Uterus (tissue), 4 donors: ENCODE measurements around the gene ROGDI. TPM values are rescaled to one million over a fixed set of nuclear protein-coding genes. Genes with fewer than 3 reads are reported as not detected.

Source experiments
- DNase-seq, 2 donors: peaks; one replicate each; pipeline ENCODE4 v3.0.0-alpha.2; 2019 to 2020
- H3K27ac ChIP-seq, 2 donors: fragments of 200-600 bp; sonication (generic); 1 replicate in 1 of 2; 2 replicates in 1 of 2; pipeline ENCODE4 v1.5.1; 2016 to 2018
- H3K27me3 ChIP-seq, 2 donors: fragments of 200-600 bp; sonication (generic); one replicate each; pipeline ENCODE4 v1.5.1; 2018 to 2019; ENCODE audit warnings: control low read depth in 1 of 2
- H3K36me3 ChIP-seq, 2 donors: fragments of 200-600 bp; sonication (generic); one replicate each; pipeline ENCODE4 v1.5.1; 2019; ENCODE audit warnings: control low read depth in 1 of 2
- H3K4me1 ChIP-seq, 2 donors: fragments of 200-600 bp; sonication (generic); one replicate each; pipeline ENCODE4 v1.5.1; 2018 to 2019; ENCODE audit warnings: control low read depth in 1 of 2
- H3K4me3 ChIP-seq, 2 donors: fragments of 200-600 bp; sonication (generic); 1 replicate in 1 of 2; 2 replicates in 1 of 2; pipeline ENCODE4 v1.5.1; 2018 to 2019; ENCODE audit warnings: mild to moderate bottlenecking in 1 of 2
- H3K9me3 ChIP-seq, 2 donors: fragments of 200-600 bp; sonication (generic); one replicate each; pipeline ENCODE4 v1.5.1; 2019; ENCODE audit warnings: control low read depth in 1 of 2
- CTCF ChIP-seq, 4 experiments: fragments of 200-600 bp in 2 of 4; fragments of 450-650 bp in 2 of 4; sonication (generic) in 2 of 4; IDR thresholded peaks; one replicate each; pipeline ENCODE4 v1.5.1; 2016 to 2019; ENCODE audit warnings: antibody characterized with exemption in 4 of 4, mild to moderate bottlenecking in 2 of 4, moderate library complexity in 1 of 4
- POLR2A ChIP-seq, 2 donors: fragments of 450-650 bp; IDR thresholded peaks; one replicate each; pipeline ENCODE4 v1.6.1; 2016; ENCODE audit warnings: antibody characterized with exemption in 2 of 2, mild to moderate bottlenecking in 1 of 2, moderate library complexity in 1 of 2
- intact Hi-C: fragments of 100-400 bp; cut with DNase I; formaldehyde crosslinking; loops from one replicate; pipeline ENCODE4 v1.15.1; 2023; ENCODE audit warnings: low total_unique reads
- total RNA-seq, 4 donors: library from RNA; depleted of rRNA in 3 of 4; stranded (reverse); fragments of >200 nt in 3 of 4; gene quantifications; one replicate each; pipeline versions ENCODE4 v1.1.0 to v1.2.4, GENCODE V29; 2014 to 2023
- donor health status: DM: yes; HTN: yes; CAD: no.

The ROGDI gene
- total RNA-seq, 4 donors from 2014 or later = 7.9 to 70.6 (median 21.5) TPM

GRCh38 chr16:4767872-4768548 is 34.4 kb downstream of the ROGDI start:
- H3K9me3 ChIP-seq = no peaks in the 10 kb centered on the region
- H3K27ac ChIP-seq = peak overlapping the region; percentile 91 to 92
- DNase-seq = peak; percentile 36 to 39
- no peaks in the 10 kb centered on the region for H3K36me3 ChIP-seq
- H3K27me3 ChIP-seq = no peaks in the 10 kb centered on the region
- no peak for TF ChIP-seq POLR2A (IDR thresholded peaks at IDR 0.05)
- TF ChIP-seq CTCF (IDR thresholded peaks at IDR 0.05) = no peak
- H3K4me1 ChIP-seq = peaks cover 0 to 15% of the 10 kb centered on the region in 2 donors
- H3K4me3 ChIP-seq = peak overlapping the region; percentile 54 to 67
- intact Hi-C loops = loop anchor here (5.0 kb wide), 1 partner anchor 34 kb away; the partner anchor contains the start of gene ROGDI

- intact Hi-C loops = loop anchor here (5.0 kb wide), 1 partner anchor 35 kb away; the partner anchor contains the start of gene ROGDI
- no peaks in the 10 kb centered on the region for H3K36me3 ChIP-seq
- peak; percentile 97 to 99 for DNase-seq
- H3K9me3 ChIP-seq = no peaks in the 10 kb centered on the region
- peak within 1 kb of the TSS; percentile 91 to 92 for H3K27ac ChIP-seq
- H3K4me3 ChIP-seq = peak within 1 kb of the TSS; percentile 71 to 88
- TF ChIP-seq CTCF (IDR thresholded peaks at IDR 0.05) = peak in 2 of 4 experiments; percentile 9 to 11
- peak; percentile 58 to 66 for TF ChIP-seq POLR2A (IDR thresholded peaks at IDR 0.05)
- H3K27me3 ChIP-seq = no peaks in the 10 kb centered on the region
- peaks cover 0 to 15% of the 10 kb centered on the region in 2 donors for H3K4me1 ChIP-seq
These were observed 35.4 kb downstream of the ROGDI start, which contains the start of gene ZNF500 for GRCh38 chr16:4766875-4767628. Gene ZNF500, minus strand, starts transcription at chr16:4767162. Its CDS starts 1,184 bp downstream, at chr16:4765978.

GRCh38 chr16:4765511-4766474 is 36.6 kb downstream of the ROGDI start:
- TF ChIP-seq CTCF (IDR thresholded peaks at IDR 0.05) = no peak
- no peak for TF ChIP-seq POLR2A (IDR thresholded peaks at IDR 0.05)
- Histone ChIP-seq H3K27me3 (no peaks in the 10 kb centered on the region), H3K4me1 (peaks cover 0 to 15% of the 10 kb centered on the region in 2 donors), H3K9me3 (no peaks in the 10 kb centered on the region), H3K36me3 (no peaks in the 10 kb centered on the region), H3K4me3 (peak overlapping the region; percentile 71 to 88), H3K27ac (no peak overlapping the region)
- intact Hi-C loops = loop anchor here (5.0 kb wide), 1 partner anchor 37 kb away; the partner anchor contains the start of gene ROGDI
- no peak for DNase-seq

- Histone ChIP-seq H3K4me3 (no peak overlapping the region), H3K4me1 (peaks cover 0 to 15% of the 10 kb centered on the region in 2 donors), H3K27ac (no peak overlapping the region), H3K27me3 (no peaks in the 10 kb centered on the region), H3K9me3 (no peaks in the 10 kb centered on the region), H3K36me3 (no peaks in the 10 kb centered on the region)
- TF ChIP-seq POLR2A (IDR thresholded peaks at IDR 0.05) (no peak), CTCF (IDR thresholded peaks at IDR 0.05) (no peak)
- no peak for DNase-seq
- intact Hi-C loops = no loop called here
These were observed 38.6 kb downstream of the ROGDI start for GRCh38 chr16:4763791-4764190.
